ENCODE data around the gene INAFM2.

DNA sequence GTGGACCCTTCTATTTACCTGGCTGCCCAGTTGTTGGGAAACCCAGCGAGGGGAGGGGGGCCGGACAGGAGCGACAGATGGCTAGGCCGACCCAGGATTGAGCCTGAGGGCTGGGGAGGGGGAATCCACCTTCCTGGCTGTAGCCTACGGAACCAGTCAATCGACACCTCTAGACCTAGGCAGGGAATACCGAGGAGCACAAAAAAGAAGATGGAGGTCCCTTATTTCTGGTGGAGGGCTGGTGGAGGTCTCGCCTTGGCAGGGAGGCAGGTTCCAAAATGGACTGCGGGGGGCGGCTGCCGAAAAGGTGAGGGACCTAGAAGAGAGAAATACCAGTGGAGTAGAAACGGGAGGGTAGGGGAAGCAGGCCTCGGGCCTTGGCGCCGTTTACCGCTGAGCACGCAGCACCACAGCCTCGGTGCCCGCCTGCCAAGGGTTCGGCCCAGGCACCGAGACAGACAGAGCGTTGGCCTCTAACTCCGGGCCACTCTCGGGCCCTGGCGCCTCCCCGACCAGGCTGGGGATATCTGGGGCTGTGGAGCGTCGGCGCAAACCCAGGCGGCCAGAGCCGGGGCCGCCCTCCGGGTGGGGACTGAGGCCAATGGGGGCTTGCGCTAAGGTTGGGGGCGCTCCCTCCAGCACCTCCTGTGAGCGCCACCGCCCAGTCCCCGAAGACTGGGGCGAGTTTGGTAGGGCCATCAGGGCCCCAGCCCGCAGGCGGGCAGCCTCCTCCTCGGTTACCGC, 42.3 kb upstream of the INAFM2 start:
- TF ChIP-seq, protein P1, sequence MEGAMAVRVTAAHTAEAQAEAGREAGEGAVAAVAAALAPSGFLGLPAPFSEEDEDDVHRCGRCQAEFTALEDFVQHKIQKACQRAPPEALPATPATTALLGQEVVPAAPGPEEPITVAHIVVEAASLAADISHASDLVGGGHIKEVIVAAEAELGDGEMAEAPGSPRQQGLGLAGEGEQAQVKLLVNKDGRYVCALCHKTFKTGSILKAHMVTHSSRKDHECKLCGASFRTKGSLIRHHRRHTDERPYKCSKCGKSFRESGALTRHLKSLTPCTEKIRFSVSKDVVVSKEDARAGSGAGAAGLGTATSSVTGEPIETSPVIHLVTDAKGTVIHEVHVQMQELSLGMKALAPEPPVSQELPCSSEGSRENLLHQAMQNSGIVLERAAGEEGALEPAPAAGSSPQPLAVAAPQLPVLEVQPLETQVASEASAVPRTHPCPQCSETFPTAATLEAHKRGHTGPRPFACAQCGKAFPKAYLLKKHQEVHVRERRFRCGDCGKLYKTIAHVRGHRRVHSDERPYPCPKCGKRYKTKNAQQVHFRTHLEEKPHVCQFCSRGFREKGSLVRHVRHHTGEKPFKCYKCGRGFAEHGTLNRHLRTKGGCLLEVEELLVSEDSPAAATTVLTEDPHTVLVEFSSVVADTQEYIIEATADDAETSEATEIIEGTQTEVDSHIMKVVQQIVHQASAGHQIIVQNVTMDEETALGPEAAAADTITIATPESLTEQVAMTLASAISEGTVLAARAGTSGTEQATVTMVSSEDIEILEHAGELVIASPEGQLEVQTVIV (IDR thresholded peaks at IDR 0.05; ENCODE audit: borderline replicate concordance, partially characterized antibody), result no peak
- TF ChIP-seq TARDBP (IDR thresholded peaks at IDR 0.05; ENCODE audit: borderline replicate concordance) (no peak), SPI1 (IDR thresholded peaks at IDR 0.05; ENCODE audit: borderline replicate concordance, insufficient read depth, low read depth, low read length) (no peak), PML (IDR thresholded peaks at IDR 0.05; ENCODE audit: low read length) (no peak), POLR2A (IDR thresholded peaks at IDR 0.05; ENCODE audit: low read depth, low read length) (no peak), YY1 (IDR thresholded peaks at IDR 0.05; ENCODE audit: low read depth, low read length) (no peak)
- TF ChIP-seq, protein P2, sequence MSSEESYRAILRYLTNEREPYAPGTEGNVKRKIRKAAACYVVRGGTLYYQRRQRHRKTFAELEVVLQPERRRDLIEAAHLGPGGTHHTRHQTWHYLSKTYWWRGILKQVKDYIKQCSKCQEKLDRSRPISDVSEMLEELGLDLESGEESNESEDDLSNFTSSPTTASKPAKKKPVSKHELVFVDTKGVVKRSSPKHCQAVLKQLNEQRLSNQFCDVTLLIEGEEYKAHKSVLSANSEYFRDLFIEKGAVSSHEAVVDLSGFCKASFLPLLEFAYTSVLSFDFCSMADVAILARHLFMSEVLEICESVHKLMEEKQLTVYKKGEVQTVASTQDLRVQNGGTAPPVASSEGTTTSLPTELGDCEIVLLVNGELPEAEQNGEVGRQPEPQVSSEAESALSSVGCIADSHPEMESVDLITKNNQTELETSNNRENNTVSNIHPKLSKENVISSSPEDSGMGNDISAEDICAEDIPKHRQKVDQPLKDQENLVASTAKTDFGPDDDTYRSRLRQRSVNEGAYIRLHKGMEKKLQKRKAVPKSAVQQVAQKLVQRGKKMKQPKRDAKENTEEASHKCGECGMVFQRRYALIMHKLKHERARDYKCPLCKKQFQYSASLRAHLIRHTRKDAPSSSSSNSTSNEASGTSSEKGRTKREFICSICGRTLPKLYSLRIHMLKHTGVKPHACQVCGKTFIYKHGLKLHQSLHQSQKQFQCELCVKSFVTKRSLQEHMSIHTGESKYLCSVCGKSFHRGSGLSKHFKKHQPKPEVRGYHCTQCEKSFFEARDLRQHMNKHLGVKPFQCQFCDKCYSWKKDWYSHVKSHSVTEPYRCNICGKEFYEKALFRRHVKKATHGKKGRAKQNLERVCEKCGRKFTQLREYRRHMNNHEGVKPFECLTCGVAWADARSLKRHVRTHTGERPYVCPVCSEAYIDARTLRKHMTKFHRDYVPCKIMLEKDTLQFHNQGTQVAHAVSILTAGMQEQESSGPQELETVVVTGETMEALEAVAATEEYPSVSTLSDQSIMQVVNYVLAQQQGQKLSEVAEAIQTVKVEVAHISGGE (CRISPR knock-in tag; IDR thresholded peaks at IDR 0.05), result no peak
- TF ChIP-seq, protein P3, sequence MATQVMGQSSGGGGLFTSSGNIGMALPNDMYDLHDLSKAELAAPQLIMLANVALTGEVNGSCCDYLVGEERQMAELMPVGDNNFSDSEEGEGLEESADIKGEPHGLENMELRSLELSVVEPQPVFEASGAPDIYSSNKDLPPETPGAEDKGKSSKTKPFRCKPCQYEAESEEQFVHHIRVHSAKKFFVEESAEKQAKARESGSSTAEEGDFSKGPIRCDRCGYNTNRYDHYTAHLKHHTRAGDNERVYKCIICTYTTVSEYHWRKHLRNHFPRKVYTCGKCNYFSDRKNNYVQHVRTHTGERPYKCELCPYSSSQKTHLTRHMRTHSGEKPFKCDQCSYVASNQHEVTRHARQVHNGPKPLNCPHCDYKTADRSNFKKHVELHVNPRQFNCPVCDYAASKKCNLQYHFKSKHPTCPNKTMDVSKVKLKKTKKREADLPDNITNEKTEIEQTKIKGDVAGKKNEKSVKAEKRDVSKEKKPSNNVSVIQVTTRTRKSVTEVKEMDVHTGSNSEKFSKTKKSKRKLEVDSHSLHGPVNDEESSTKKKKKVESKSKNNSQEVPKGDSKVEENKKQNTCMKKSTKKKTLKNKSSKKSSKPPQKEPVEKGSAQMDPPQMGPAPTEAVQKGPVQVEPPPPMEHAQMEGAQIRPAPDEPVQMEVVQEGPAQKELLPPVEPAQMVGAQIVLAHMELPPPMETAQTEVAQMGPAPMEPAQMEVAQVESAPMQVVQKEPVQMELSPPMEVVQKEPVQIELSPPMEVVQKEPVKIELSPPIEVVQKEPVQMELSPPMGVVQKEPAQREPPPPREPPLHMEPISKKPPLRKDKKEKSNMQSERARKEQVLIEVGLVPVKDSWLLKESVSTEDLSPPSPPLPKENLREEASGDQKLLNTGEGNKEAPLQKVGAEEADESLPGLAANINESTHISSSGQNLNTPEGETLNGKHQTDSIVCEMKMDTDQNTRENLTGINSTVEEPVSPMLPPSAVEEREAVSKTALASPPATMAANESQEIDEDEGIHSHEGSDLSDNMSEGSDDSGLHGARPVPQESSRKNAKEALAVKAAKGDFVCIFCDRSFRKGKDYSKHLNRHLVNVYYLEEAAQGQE (IDR thresholded peaks at IDR 0.05; ENCODE audit: low read depth, low read length), result no peak
